ENCODE data around the gene HBD.

HBD gene

DNA sequence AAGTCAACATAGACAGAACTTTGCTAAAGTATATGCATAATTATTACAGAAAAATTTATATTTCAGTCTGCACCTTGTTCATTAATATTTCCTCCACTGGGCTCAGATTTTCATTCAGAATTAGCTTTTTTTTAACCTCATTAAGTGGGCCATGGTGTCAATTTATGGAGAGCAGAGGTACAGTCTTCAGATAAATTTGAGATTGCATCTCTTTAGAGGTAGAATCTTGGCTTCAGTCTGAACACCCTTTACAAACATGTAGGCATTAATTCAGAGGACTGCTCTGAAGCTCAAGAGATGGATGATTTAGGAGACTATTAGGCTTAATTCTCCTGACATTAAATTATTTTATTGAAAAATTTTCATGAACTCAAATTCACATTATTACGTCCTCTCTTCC, 4.0 kb downstream of the HBD start:
- no peak for DNase-seq

- DNase-seq: no peak
Observed at GRCh38 chr11:5229796-5230195, 4.5 kb downstream of the HBD start.

DNA sequence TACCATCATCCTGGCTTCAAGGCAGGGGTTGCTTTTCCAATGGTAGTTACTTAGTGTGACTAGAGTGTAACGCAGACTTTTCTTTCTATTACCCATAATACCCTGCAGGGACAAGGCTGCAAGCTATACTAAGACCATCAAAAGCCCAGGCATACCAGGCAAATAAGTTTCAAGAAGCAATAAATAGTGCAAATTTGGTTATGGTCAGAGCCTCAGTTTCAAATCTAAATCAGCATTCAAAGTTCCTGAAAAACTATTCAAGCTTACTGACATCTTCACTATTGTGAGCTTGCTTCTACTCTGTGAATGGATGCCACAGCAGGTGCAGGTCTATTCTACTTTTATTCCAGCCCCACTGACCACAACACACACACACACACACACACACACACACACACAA, 4.9 kb downstream of the HBD start:
- DNase-seq: no peak

- no peak for DNase-seq
Observed at GRCh38 chr11:5228124-5228523, 6.2 kb downstream of the HBD start.

DNA sequence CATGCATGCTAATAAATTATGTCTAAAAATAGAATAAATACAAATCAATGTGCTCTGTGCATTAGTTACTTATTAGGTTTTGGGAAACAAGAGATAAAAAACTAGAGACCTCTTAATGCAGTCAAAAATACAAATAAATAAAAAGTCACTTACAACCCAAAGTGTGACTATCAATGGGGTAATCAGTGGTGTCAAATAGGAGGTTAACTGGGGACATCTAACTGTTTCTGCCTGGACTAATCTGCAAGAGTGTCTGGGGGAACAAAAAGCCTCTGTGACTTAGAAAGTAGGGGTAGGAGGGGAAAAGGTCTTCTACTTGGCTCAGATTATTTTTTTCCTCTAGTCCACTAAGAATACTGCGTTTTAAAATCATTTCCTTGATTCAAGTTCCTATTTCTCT, 6.6 kb downstream of the HBD start:
- no peak for DNase-seq

- DNase-seq: no peak
Observed at GRCh38 chr11:5226732-5227310, 7.5 kb downstream of the HBD start, which contains the start of gene HBB. Gene HBB, minus strand, starts transcription at chr11:5227071. Its CDS starts 50 bp downstream, at chr11:5227021.

DNA sequence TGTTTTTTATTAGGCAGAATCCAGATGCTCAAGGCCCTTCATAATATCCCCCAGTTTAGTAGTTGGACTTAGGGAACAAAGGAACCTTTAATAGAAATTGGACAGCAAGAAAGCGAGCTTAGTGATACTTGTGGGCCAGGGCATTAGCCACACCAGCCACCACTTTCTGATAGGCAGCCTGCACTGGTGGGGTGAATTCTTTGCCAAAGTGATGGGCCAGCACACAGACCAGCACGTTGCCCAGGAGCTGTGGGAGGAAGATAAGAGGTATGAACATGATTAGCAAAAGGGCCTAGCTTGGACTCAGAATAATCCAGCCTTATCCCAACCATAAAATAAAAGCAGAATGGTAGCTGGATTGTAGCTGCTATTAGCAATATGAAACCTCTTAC, 8.8 kb downstream of the HBD start:
- no peak for DNase-seq

DNA sequence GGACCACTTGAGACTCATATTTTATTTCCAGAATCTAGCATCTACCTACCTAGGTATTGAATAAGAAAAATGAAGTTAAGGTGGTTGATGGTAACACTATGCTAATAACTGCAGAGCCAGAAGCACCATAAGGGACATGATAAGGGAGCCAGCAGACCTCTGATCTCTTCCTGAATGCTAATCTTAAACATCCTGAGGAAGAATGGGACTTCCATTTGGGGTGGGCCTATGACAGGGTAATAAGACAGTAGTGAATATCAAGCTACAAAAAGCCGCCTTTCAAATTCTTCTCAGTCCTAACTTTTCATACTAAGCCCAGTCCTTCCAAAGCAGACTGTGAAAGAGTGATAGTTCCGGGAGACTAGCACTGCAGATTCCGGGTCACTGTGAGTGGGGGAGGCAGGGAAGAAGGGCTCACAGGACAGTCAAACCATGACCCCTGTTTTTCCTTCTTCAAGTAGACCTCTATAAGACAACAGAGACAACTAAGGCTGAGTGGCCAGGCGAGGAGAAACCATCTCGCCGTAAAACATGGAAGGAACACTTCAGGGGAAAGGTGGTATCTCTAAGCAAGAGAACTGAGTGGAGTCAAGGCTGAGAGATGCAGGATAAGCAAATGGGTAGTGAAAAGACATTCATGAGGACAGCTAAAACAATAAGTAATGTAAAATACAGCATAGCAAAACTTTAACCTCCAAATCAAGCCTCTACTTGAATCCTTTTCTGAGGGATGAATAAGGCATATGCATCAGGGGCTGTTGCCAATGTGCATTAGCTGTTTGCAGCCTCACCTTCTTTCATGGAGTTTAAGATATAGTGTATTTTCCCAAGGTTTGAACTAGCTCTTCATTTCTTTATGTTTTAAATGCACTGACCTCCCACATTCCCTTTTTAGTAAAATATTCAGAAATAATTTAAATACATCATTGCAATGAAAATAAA, 9.5 kb downstream of the HBD start:
- no peak for DNase-seq

DNA sequence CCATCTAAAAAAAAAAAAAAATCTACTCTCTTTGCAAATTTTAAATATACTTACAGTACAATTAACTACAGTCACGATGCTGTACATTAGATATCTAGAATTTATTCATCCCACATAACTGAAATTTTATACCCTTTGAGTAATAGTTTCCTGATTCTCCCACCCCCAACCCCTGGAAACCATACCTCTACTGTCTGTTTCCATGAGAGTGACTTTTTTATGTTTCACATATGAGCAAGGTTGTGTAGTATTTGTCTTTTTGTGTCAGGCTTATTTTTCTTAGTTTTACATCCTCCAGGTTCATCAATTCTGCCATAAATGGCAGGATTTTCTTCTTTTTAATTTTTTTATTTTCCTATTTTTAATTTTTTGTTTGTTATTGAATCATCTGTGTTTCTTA, 10.6 kb downstream of the HBD start:
- no peak for DNase-seq

DNA sequence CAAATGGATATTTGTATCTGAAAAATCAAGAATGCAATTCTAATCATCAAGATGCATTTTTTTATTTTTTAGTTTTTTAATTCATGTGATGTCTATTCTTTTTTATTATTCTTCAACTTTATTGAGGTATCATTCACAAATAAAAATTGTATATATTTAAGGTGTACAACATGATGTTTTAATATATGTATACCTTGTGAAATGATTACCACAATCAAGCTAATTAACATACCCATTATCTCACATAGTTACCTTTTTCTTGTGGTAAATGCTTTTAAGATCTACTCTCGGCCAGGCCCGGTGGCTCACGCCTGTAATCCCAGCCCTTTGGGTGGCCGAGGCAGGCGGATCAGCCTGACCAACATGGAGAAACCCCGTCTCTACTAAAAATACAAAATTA, 11.1 kb downstream of the HBD start:
- DNase-seq: no peak

- DNase-seq: no peak
Observed at GRCh38 chr11:5210376-5210885, 23.9 kb downstream of the HBD start.

GRCh38 chr11:5204787-5205186, 29.5 kb downstream of the HBD start:
- no peak for DNase-seq

DNA sequence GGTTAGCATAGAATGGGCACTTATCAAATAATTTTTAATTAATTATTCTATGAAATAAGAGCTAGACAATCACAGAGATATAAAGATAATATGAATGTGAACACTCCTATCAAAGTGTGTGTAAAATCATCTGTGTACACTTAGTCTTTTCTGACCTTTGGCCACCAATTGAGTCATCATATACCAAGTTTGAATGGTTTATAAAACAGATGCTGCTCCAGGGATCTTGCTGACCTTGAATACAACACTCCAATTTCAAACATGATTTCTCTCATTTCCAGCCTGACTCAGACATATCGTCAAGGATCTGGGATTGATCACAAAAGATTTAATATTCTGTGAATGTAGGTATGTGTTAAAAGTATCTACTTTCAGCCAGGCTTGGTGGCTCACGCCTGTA, 30.9 kb downstream of the HBD start:
- DNase-seq: no peak

- DNase-seq: no peak
Observed at GRCh38 chr11:5200582-5200981, 33.7 kb downstream of the HBD start, which contains the start of gene OR51V1. Gene OR51V1, minus strand, starts transcription at chr11:5200682. Its CDS starts 0 bp downstream, at chr11:5200682.

- no peak for DNase-seq
Observed at GRCh38 chr11:5198285-5198684, 36.0 kb downstream of the HBD start.

GRCh38 chr11:5197536-5197935, 36.7 kb downstream of the HBD start:
- DNase-seq: no peak

- no peak for DNase-seq
Observed at GRCh38 chr11:5196731-5197130, 37.6 kb downstream of the HBD start.

DNA sequence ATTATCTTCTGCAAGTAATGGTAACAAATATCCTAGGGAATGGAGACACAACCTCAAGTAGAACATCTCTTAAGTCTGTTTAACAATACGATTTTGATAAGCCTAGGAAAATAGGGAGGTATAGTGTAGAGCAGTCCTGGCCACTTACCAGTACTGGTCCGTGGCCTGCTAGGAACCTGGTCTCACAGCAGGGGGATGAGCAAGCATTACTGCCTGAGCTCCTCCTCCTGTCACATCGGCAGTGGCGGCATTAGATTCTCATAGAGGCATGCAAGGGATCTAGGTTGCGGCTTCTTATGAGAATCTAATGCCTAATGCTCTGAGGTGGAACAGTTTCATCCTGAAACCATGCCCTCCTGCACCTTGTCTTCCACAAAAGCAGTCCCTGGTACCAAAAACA, 38.2 kb downstream of the HBD start:
- DNase-seq: no peak

DNA sequence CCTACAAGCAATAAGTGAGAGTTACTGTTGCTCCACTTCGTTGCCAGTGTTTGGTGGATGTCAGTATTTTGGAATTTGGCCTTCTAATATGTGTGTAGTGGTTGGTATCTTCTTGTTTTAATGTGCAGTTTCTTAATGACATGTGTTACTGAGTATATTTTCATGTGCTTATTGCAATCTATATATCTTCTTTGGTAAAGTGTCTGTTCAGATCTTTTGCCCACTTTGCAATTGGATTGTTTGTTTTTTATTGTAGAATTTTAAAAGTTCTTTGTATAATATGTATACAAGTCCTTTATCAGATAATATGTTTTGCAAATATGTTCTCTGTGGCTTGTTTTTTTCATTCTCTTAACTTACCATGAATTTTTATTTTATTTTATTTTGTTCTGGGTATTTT, 41.5 kb downstream of the HBD start:
- DNase-seq: no peak

GRCh38 chr11:5188201-5188600, 46.1 kb downstream of the HBD start:
- no peak for DNase-seq
